Caco-2 (cell line): ENCODE measurements around the gene POLE4. TPM values are rescaled to one million over a fixed set of nuclear protein-coding genes. Genes with fewer than 3 reads are reported as not detected.

Experiments
- BruUV-seq: library from RNA; stranded (reverse); fragments of 400-500 nt; replicated peaks from 2 replicates; lab custom pipeline; 2021; lab: Mats Ljungman, UMichigan
- CTCF ChIA-PET: fragments of 300-600 bp; sonication (Branson Sonifier 250); formaldehyde crosslinking; loops from one replicate; lab custom pipeline; 2022; ENCODE audit warnings: antibody characterized with exemption; lab: Charles Lee
- POLR2A ChIA-PET: fragments of 300-600 bp; sonication (Branson Sonifier 250); formaldehyde crosslinking; loops from one replicate; lab custom pipeline; 2022; ENCODE audit warnings: antibody characterized with exemption; lab: Charles Lee
- DNase-seq, 2 experiments: peaks; one replicate each; pipeline versions ENCODE4 v3.0.0 to v3.0.0-alpha.2; 2020 to 2022
- H3K27me3 ChIP-seq: replicated peaks from 2 replicates; pipeline ENCODE4 v1.6.0; 2011; ENCODE audit warnings: low read length; ENCODE audit not compliant: control insufficient read depth, insufficient read depth
- H3K36me3 ChIP-seq: 2 replicates; pipeline ENCODE4 v1.5.1; 2011; ENCODE audit warnings: low read length; ENCODE audit not compliant: control insufficient read depth, insufficient read depth
- H3K4me1 ChIP-seq: fragments of 250-450 bp; sonication (Bioruptor Pico); 2 replicates; pipeline ENCODE4 v1.5.1; 2020; ENCODE audit warnings: mild to moderate bottlenecking
- H3K4me3 ChIP-seq: 2 replicates; pipeline ENCODE4 v1.5.1; 2011; ENCODE audit warnings: low read depth, mild to moderate bottlenecking, control low read depth, low read length
- H3K9me3 ChIP-seq: fragments of 250-450 bp; sonication (Bioruptor Pico); 2 replicates; pipeline ENCODE4 v1.5.1; 2020; ENCODE audit warnings: mild to moderate bottlenecking, moderate library complexity
- H3K27ac Mint-ChIP-seq: one replicate; pipeline ENCODE4 v1.8.0; 2022; ENCODE audit warnings: mixed read lengths; ENCODE audit not compliant: unreplicated experiment
- H3K27me3 Mint-ChIP-seq: one replicate; pipeline ENCODE4 v1.8.0; 2022; ENCODE audit warnings: mixed read lengths; ENCODE audit not compliant: insufficient read depth, unreplicated experiment
- H3K36me3 Mint-ChIP-seq: one replicate; pipeline ENCODE4 v1.8.0; 2022; ENCODE audit warnings: mild to moderate bottlenecking, mixed read lengths; ENCODE audit not compliant: insufficient read depth, unreplicated experiment
- H3K4me1 Mint-ChIP-seq: one replicate; pipeline ENCODE4 v1.8.0; 2022; ENCODE audit warnings: low read depth, mixed read lengths; ENCODE audit not compliant: unreplicated experiment
- H3K4me3 Mint-ChIP-seq: one replicate; pipeline ENCODE4 v1.8.0; 2022; ENCODE audit warnings: mild to moderate bottlenecking, moderate library complexity, mixed read lengths; ENCODE audit not compliant: unreplicated experiment
- H3K9me3 Mint-ChIP-seq: one replicate; pipeline ENCODE4 v1.8.0; 2022; ENCODE audit warnings: mixed read lengths; ENCODE audit not compliant: unreplicated experiment
- CTCF ChIP-seq, 2 experiments: fragments of 200-600 bp in 1 of 2; IDR thresholded peaks; 1 replicate in 1 of 2; 2 replicates in 1 of 2; pipeline versions ENCODE4 v1.5.1 to v1.8.0; 2011 to 2022; ENCODE audit warnings: antibody characterized with exemption in 1 of 2, control low read depth in 1 of 2, inconsistent platforms in 1 of 2, low read depth in 1 of 2, low read length in 1 of 2, mild to moderate bottlenecking in 1 of 2, moderate library complexity in 1 of 2; ENCODE audit not compliant: insufficient read depth in 1 of 2, severe bottlenecking in 1 of 2, unreplicated experiment in 1 of 2
- intact Hi-C: fragments of 100-400 bp; cut with micrococcal nuclease; formaldehyde crosslinking; loops from one replicate; pipeline ENCODE4 v1.10.0; 2022; ENCODE audit not compliant: unreplicated experiment
- total RNA-seq: library from RNA; stranded (reverse); gene quantifications from 2 replicates; pipeline ENCODE4 v1.2.3, GENCODE V29; 2022

The POLE4 gene
- total RNA-seq, 1 experiment from 2014 or later = 117 TPM

- intact Hi-C loops = no loop called here
- TF ChIP-seq CTCF (IDR thresholded peaks at IDR 0.05; ENCODE audit: insufficient read depth in 1 of 2, low read depth in 1 of 2, low read length in 1 of 2, severe bottlenecking in 1 of 2, unreplicated experiment in 1 of 2) = no peak
- H3K27me3 Mint-ChIP-seq = no peaks in the 10 kb centered on the region
- no TSS peak for BruUV-seq
- Histone ChIP-seq H3K36me3 (0 out of 2 replicates have a peak, but pooled peaks cover 1% of the 10 kb centered on the region), H3K9me3 (no peaks in the 10 kb centered on the region), H3K27me3 (no peaks in the 10 kb centered on the region), H3K4me3 (no peak overlapping the region), H3K4me1 (peaks cover 20% of the 10 kb centered on the region)
- H3K4me1 Mint-ChIP-seq = peaks cover 24% of the 10 kb centered on the region
- no peak overlapping the region for H3K27ac Mint-ChIP-seq
- CTCF ChIA-PET = interaction anchor here (0.6 to 0.8 kb wide), 2 partner anchors 49 to 174 kb away, joined by 3 to 6 read pairs; no protein-coding TSS in a partner anchor
- no peaks in the 10 kb centered on the region for H3K9me3 Mint-ChIP-seq
- H3K4me3 Mint-ChIP-seq = no peak overlapping the region
- POLR2A ChIA-PET = no interaction called here
- H3K36me3 Mint-ChIP-seq = no peaks in the 10 kb centered on the region
- DNase-seq = no peak
These were observed 35.7 kb upstream of the POLE4 start for GRCh38 chr2:74922592-74923227.

GRCh38 chr2:74924463-74925265, 33.8 kb upstream of the POLE4 start:
- H3K36me3 Mint-ChIP-seq = no peaks in the 10 kb centered on the region
- H3K4me1 Mint-ChIP-seq = peaks cover 13% of the 10 kb centered on the region
- intact Hi-C loops = no loop called here
- H3K36me3 ChIP-seq = 0 out of 2 replicates have a peak, but pooled peaks cover 1% of the 10 kb centered on the region
- no peaks in the 10 kb centered on the region for H3K9me3 Mint-ChIP-seq
- no peaks in the 10 kb centered on the region for H3K9me3 ChIP-seq
- H3K27me3 ChIP-seq = no peaks in the 10 kb centered on the region
- ChIA-PET POLR2A (no interaction called here), CTCF (interaction anchor here (0.7 kb wide), 1 partner anchor 28 kb away, joined by 3 read pairs; no protein-coding TSS in a partner anchor)
- H3K27me3 Mint-ChIP-seq = no peaks in the 10 kb centered on the region
- peaks cover 11% of the 10 kb centered on the region for H3K4me1 ChIP-seq
- H3K27ac Mint-ChIP-seq = no peak overlapping the region
- BruUV-seq = no TSS peak
- no peak overlapping the region for H3K4me3 ChIP-seq
- no peak for TF ChIP-seq CTCF (IDR thresholded peaks at IDR 0.05; ENCODE audit: insufficient read depth in 1 of 2, low read depth in 1 of 2, low read length in 1 of 2, severe bottlenecking in 1 of 2, unreplicated experiment in 1 of 2)
- DNase-seq = no peak
- no peak overlapping the region for H3K4me3 Mint-ChIP-seq

GRCh38 chr2:74925361-74925786, 33.1 kb upstream of the POLE4 start:
- no peak for DNase-seq
- CTCF ChIA-PET = no interaction called here
- H3K27me3 Mint-ChIP-seq = no peaks in the 10 kb centered on the region
- Histone ChIP-seq H3K27me3 (no peaks in the 10 kb centered on the region), H3K4me3 (no peak overlapping the region), H3K9me3 (no peaks in the 10 kb centered on the region), H3K4me1 (peaks cover 11% of the 10 kb centered on the region), H3K36me3 (0 out of 2 replicates have a peak, but pooled peaks cover 1% of the 10 kb centered on the region)
- no peak overlapping the region for H3K27ac Mint-ChIP-seq
- H3K36me3 Mint-ChIP-seq = no peaks in the 10 kb centered on the region
- H3K9me3 Mint-ChIP-seq = no peaks in the 10 kb centered on the region
- BruUV-seq = no TSS peak
- TF ChIP-seq CTCF (IDR thresholded peaks at IDR 0.05; ENCODE audit: insufficient read depth in 1 of 2, low read depth in 1 of 2, low read length in 1 of 2, severe bottlenecking in 1 of 2, unreplicated experiment in 1 of 2) = no peak
- POLR2A ChIA-PET = no interaction called here
- no peak overlapping the region for H3K4me3 Mint-ChIP-seq
- intact Hi-C loops = no loop called here
- peaks cover 13% of the 10 kb centered on the region for H3K4me1 Mint-ChIP-seq
